ENCODE results near the gene PCDHA5. TPM values are rescaled to one million over a fixed set of nuclear protein-coding genes. Genes with fewer than 3 reads are reported as not detected.
"Not testable (repeated sequence)": the region's sequence is repeated elsewhere in the genome, so short reads cannot be mapped to it uniquely, and the experiment has no call there.

Gene PCDHA5
- total RNA-seq, 3 donors from 2014 or later: 0.10 to 0.35 (median 0.26) TPM

- Histone ChIP-seq H3K9me3 (peaks cover 54% of the 10 kb centered on the region), H3K4me1 (ENCODE audit: low read depth) (no peaks in the 10 kb centered on the region), H3K36me3 (ENCODE audit: low read depth) (no peaks in the 10 kb centered on the region), H3K4me3 (no peak overlapping the region)
- no peak for ATAC-seq
- intact Hi-C loops (cut with DNase I, micrococcal nuclease): no loop called here
- DNase-seq: peak in 1 of 3 donors; percentile 43
- TF ChIP-seq CTCF (IDR thresholded peaks at IDR 0.05): no peak
These were observed 18.6 kb upstream of the PCDHA5 start for GRCh38 chr5:140802781-140803271.

GRCh38 chr5:140806834-140807775, 14.3 kb upstream of the PCDHA5 start, which contains the start of gene PCDHA4:
Gene PCDHA4 (plus strand): TSS chr5:140807068.
- Histone ChIP-seq H3K9me3 (peaks cover 54% of the 10 kb centered on the region), H3K36me3 (ENCODE audit: low read depth) (no peaks in the 10 kb centered on the region), H3K4me3 (no peak within 1 kb of the TSS), H3K4me1 (ENCODE audit: low read depth) (no peaks in the 10 kb centered on the region)
- no peak for TF ChIP-seq CTCF (IDR thresholded peaks at IDR 0.05)
- DNase-seq (peak; percentile 27 to 45 (median 31)), ATAC-seq (peak; percentile 56)
- intact Hi-C loops (cut with DNase I, micrococcal nuclease): no loop called here

DNA sequence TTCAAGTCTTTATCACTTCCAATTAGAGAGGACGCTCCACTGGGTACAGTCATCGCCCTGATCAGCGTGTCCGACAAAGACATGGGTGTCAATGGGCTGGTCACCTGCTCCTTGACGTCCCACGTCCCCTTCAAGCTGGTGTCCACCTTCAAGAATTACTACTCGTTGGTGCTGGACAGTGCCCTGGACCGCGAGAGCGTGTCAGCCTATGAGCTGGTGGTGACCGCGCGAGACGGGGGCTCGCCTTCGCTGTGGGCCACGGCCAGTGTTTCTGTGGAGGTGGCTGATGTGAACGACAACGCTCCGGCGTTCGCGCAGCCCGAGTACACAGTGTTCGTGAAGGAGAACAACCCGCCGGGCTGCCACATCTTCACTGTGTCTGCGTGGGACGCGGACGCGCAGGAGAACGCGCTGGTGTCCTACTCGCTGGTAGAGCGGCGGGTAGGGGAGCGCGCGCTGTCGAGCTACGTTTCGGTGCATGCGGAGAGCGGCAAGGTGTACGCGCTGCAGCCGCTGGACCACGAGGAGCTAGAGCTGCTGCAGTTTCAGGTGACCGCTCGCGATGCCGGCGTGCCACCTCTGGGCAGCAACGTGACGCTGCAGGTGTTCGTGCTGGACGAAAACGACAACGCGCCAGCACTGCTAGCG, 13.0 kb upstream of the PCDHA5 start:
- DNase-seq: peak in 1 of 3 donors; percentile 37
- intact Hi-C loops (cut with DNase I, micrococcal nuclease): not testable (repeated sequence)
- peaks cover 45% of the 10 kb centered on the region for H3K9me3 ChIP-seq

GRCh38 chr5:140808889-140809291, 12.5 kb upstream of the PCDHA5 start:
- no peaks in the 10 kb centered on the region for H3K36me3 ChIP-seq (ENCODE audit: low read depth)
- DNase-seq (peak in 1 of 3 donors; percentile 34), ATAC-seq (no peak)
- H3K9me3 ChIP-seq: peaks cover 45% of the 10 kb centered on the region
- intact Hi-C loops (cut with DNase I, micrococcal nuclease): no loop called here
- H3K4me3 ChIP-seq: no peak overlapping the region
- TF ChIP-seq CTCF (IDR thresholded peaks at IDR 0.05): no peak
- H3K4me1 ChIP-seq (ENCODE audit: low read depth): no peaks in the 10 kb centered on the region

More for the DNA sequence above, 13.0 kb upstream of the PCDHA5 start:
- H3K4me1 ChIP-seq (ENCODE audit: low read depth); H3K36me3 ChIP-seq (ENCODE audit: low read depth); H3K4me3 ChIP-seq; ATAC-seq: not testable (repeated sequence)

DNA sequence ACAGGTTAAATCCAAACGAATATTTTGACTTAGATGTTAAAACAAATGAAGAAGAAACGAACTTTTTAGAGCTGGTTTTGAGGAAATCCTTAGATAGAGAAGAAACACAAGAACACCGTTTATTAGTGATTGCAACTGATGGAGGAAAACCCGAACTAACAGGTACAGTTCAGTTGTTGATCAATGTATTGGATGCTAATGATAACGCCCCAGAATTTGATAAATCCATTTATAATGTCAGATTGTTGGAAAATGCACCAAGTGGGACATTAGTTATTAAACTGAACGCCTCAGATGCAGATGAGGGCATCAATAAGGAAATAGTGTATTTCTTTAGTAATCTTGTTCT, 842 bp downstream of the PCDHA5 start:
- ATAC-seq: no peak
- no peaks in the 10 kb centered on the region for H3K4me1 ChIP-seq (ENCODE audit: low read depth)
- no peaks in the 10 kb centered on the region for H3K36me3 ChIP-seq (ENCODE audit: low read depth)
- DNase-seq: no peak
- H3K4me3 ChIP-seq: no peak overlapping the region
- peaks cover 29% of the 10 kb centered on the region for H3K9me3 ChIP-seq
- no peak for TF ChIP-seq CTCF (IDR thresholded peaks at IDR 0.05)
- intact Hi-C loops (cut with DNase I, micrococcal nuclease): no loop called here

DNA sequence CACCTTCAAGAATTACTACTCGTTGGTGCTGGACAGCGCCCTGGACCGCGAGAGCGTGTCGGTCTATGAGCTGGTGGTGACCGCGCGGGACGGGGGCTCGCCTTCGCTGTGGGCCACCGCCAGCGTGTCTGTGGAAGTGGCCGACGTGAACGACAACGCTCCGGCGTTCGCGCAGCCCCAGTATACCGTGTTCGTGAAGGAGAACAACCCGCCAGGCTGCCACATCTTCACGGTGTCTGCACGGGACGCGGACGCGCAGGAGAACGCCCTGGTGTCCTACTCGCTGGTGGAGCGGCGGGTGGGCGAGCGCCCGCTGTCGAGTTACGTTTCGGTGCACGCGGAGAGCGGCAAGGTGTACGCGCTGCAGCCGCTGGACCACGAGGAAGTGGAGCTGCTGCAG, 1.6 kb downstream of the PCDHA5 start:
- intact Hi-C loops (cut with DNase I, micrococcal nuclease); H3K4me1 ChIP-seq (ENCODE audit: low read depth); ATAC-seq; H3K36me3 ChIP-seq (ENCODE audit: low read depth); H3K4me3 ChIP-seq: not testable (repeated sequence)
- peak in 1 of 3 donors; percentile 36 for DNase-seq
- peaks cover 35% of the 10 kb centered on the region for H3K9me3 ChIP-seq
